Activated CD4-positive, alpha-beta T cell treated with anti-CD3 and anti-CD28 coated beads, Interleukin-2, amount 50 U/mL, for 48 hours (primary cell): ENCODE data around the gene LRFN5.
"Not testable (repeated sequence)": the region's sequence is repeated elsewhere in the genome, so short reads cannot be mapped to it uniquely, and the experiment has no call there.

Experiments
- DNase-seq, 2 experiments: peaks; one replicate each; pipeline ENCODE4 v3.0.0-alpha.2; 2020

The LRFN5 gene

GRCh38 chr14:41905394-41905964 is 298.8 kb downstream of the LRFN5 start:
- DNase-seq = no peak

GRCh38 chr14:41911155-41911554 is 304.5 kb downstream of the LRFN5 start:
- DNase-seq = not testable (repeated sequence)

- no peak for DNase-seq
Observed at GRCh38 chr14:41913398-41913797, 306.7 kb downstream of the LRFN5 start.

GRCh38 chr14:41915732-41916131 is 309.1 kb downstream of the LRFN5 start:
- no peak for DNase-seq

GRCh38 chr14:41916313-41916712 is 309.6 kb downstream of the LRFN5 start:
- no peak for DNase-seq

- DNase-seq = no peak
Observed at GRCh38 chr14:41925409-41925808, 318.7 kb downstream of the LRFN5 start.

- no peak for DNase-seq
Observed at GRCh38 chr14:41950428-41951151, 343.9 kb downstream of the LRFN5 start.
